Right ventricle myocardium inferior (tissue), 1 donor: ENCODE data around the gene RHOJ. TPM values are rescaled to one million over a fixed set of nuclear protein-coding genes. Genes with fewer than 3 reads are reported as not detected.
A peak's percentile ranks its signal among the peaks of the same experiment; 100 is the strongest.
"Not testable (repeated sequence)": the region's sequence is repeated elsewhere in the genome, so short reads cannot be mapped to it uniquely, and the experiment has no call there.

Source experiments
- ATAC-seq: fragments of 200-7000 bp; cut with Tn5 transposase; one replicate; pipeline ENCODE4 v1.9.1; 2020; ENCODE audit warnings: mild to moderate bottlenecking, moderate library complexity
- DNase-seq: peaks from one replicate; pipeline ENCODE4 v3.0.0; 2021; ENCODE audit errors: missing footprints
- intact Hi-C: fragments of 100-400 bp; cut with DNase I; formaldehyde crosslinking; loops from one replicate; pipeline ENCODE4 v1.11.0; 2022
- total RNA-seq: library from RNA; stranded (reverse); fragmentation: NEBNext Ultra II Directional; extraction: Animal tissue kit (Norgen Biotek cat#: 25700); gene quantifications from one replicate; pipeline ENCODE4 v1.2.1, GENCODE V29; 2021
- donor health status: DM: no; HTN: yes; CAD: no; lungs with severe emphysema.

RHOJ gene
- total RNA-seq, 1 donor from 2014 or later = 18.3 TPM

DNA sequence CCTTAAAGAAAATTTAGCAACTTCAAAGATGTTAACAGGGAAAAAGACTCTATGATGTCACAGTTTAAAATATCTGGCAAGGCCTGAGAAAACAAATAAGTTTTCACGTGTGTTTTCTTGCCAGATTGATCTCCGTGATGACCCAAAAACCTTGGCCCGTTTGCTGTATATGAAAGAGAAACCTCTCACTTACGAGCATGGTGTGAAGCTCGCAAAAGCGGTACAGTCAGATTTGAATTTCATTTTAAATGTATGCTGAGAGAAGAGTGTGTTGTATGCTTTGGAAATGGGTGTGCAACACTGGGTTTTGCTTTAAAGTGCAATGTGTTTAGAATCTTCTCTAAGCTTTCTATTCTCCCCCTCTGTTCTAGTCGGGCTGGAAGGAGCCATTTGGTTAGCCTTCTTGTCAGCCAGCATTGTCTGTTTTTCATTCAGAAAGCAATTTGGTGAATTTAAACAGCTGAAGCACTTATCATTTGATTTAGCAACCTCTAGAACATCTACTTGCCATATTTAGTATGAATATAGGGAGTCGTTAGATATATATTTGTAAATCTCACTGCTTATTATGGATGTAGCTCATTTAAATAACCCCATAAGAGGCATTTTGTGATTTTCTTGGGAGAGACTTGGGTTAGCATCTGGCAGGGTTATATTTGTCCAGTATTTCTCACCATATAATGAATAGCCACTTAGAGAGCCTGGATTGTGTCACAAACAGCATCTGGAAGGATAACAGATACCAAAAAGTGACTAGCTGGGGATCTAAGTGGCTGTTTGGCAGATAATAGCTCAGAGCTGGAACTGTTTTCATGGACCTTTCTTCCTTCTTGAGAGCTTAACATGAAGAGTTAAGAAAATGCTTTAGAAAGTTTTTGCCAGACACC, 79.0 kb downstream of the RHOJ start:
- peak; percentile 42 for ATAC-seq
- DNase-seq = no peak
- intact Hi-C loops = no loop called here

DNA sequence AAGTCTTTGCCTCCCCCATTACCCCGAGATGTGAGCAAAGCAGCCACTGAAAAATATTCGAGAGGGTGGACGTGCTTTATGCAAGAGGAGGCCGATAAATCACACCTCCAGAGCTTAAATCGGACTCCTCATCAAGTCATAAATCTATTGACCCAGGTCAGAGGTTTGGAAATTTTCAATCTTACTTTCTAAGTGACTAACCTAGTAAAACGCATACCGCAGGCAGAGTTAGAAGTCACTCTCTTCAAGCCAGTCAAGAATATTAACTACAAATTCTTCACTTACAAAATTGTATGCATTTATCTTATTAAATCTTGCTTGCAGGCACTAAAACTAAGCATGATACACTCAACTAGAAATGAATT, 79.6 kb downstream of the RHOJ start:
- no peak for ATAC-seq
- intact Hi-C loops = no loop called here
- no peak for DNase-seq

DNA sequence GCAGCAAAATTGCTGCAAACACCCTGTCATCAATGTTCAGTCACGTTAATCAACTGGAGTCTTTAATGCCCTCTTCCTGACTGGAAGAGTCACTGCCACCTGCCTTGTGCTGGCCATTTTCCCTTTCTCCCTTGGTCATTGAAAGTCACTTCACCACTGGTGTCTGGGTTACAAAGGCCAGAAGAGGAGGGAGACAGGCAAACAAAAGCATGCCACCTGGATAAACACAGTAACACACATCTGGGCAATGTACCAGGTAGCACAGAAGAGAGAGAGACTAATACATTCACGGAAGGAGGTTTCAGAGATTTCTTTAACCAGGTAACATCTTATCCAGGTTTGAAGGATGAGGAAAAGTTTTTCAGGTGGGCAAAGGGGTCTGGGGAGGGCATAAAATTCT, 81.8 kb downstream of the RHOJ start:
- intact Hi-C loops = no loop called here
- DNase-seq = no peak
- no peak for ATAC-seq

DNA sequence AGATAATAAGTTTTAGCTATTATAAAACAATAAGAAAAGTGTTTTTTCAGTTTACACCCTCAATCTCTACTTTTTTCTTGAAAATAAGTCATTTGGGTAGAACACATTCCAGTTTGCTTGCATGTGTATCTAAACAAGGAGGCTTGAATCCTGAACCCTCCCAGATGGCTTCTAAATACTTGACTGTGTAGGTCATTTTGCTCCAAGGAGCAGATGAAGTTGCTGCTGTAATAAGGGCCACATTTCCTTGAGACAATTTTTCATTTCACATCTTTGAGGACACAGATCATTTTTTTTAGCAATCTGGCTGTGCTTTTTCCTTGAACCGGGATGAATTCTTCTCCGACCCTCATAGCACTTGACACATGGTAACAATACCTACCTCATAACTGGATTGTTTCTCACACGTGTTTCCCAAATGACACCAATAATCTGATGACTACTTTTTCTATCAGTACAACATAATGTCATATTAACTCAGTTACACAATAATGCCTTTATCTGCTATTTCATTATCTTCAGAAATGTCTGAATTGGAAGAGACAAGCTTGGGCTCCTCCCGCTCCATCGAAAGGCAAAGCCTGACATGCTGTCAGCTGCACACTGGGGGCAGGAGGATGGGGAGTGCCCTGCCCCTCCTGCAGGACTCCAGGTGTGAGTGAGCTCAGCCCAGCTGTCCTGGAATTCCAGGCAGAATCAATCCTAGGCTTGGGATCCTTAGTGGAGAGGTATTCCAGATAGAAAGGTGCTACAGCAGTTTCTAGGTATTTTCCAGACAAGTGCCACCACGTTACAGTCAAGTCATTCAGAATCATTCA, 83.6 kb downstream of the RHOJ start:
- no peak for DNase-seq
- no peak for ATAC-seq
- intact Hi-C loops = no loop called here

DNA sequence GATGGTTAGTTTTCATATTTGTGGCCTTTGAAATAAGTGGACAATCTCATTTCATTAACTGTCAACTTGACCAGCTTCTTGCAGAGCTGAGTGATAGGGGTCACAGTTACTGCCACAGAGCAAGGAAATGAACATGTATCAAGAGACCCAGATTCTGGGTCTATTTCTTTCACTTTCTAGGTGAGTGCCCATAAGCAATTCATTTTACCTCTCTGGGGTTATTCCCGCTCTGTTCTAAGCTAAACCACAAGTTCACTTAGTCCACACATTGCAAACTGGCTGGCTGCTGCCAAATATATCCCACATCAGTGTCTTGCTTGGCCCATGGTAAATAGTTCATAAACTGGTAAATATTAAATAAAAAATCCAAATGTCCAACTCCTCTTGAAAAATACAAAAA, 84.6 kb downstream of the RHOJ start:
- intact Hi-C loops = no loop called here
- DNase-seq = no peak
- no peak for ATAC-seq

DNA sequence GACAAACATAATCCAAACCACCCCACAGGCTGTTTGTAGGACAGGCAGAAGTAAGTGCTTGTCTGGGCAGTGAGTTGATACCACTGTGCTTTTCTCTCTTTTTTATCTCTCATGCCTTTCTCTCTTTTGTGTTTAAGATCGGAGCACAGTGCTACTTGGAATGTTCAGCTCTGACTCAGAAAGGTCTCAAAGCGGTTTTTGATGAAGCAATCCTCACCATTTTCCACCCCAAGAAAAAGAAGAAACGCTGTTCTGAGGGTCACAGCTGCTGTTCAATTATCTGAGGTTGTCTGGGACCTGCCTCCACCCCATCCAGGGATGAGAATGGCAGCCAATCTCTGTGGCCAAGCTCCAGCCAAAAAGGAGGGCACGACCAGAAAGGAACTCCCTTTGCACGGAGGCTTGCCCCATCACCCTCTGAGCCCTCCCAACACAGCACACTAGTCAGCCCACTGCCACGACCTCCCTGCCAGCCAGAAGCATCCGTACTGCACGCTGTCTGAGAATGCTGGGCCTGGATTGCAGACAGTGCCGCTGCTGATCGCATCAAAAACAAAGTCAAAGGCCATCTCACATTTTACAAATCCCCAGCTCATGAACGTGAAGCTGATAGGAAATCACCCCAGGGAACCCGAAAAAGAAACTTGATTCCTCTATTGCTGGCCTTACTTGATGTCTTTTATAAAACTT, 86.6 kb downstream of the RHOJ start:
- ATAC-seq = peak; percentile 13
- intact Hi-C loops = no loop called here
- no peak for DNase-seq

DNA sequence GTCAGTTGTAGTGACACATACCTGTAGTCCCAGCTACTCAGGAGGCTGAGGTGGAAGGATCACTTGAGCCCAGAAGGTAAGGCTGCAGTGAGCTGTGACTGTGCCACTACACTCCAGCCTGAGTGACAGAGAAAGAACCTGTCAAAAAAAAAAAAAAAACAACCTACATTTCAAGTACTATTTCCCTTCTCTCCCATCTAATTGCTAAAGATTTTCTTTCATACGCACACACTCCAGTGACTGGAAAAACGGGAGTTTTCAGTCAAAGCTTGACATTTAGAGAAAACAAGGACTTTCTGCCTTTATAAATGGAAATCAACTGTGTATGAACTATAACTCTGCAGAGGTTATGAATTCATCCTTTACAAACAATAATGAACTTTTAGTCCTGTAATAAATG, 88.6 kb downstream of the RHOJ start:
- ATAC-seq = no peak
- intact Hi-C loops = no loop called here
- no peak for DNase-seq

DNA sequence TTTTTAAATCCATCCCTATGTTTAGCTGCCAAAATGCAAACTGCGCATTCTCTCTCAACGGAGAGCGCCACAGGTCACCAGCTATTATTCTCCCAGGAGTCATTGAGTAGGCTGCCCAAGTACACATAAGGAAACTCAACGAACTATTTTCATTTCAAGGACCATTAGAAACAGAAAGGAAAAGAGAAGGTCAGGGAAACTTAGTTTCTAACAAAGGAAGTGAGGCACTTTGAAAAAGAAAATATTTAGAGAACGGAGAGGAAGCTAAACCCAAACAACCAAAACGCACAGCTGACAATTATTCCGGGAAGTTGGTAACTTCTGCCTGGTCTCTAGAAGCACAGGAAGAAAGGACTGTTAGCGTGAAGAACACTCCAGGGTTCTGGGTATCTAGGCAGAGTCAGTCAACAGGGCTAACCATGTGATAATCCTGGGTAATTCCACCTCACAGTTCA, 91.0 kb downstream of the RHOJ start:
- DNase-seq = no peak
- ATAC-seq = no peak
- intact Hi-C loops = no loop called here

DNA sequence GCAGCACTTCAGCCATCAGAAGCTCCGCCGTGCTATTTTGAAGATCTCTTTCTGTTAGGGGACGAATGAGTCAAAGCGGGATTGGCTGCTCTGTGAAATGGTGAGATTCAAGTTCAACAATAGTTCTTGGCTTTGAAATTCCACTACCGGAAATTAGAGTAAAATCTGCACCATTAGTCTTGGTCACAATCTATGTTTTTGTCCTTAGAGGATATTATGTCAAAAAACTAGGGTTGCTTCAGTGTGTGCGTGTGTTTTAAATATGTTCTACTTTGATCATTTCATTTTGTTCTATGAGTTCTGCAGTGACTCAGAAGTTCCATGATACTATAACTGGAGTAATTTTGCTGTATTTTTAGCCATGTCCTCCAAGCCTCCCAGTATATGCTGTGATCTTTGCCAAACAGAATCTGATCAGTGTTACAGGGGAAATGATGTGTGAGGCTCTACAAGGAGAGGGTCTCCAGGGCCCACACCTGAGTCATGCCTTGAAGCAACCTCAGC, 91.9 kb downstream of the RHOJ start:
- no peak for ATAC-seq
- no peak for DNase-seq
- intact Hi-C loops = no loop called here

DNA sequence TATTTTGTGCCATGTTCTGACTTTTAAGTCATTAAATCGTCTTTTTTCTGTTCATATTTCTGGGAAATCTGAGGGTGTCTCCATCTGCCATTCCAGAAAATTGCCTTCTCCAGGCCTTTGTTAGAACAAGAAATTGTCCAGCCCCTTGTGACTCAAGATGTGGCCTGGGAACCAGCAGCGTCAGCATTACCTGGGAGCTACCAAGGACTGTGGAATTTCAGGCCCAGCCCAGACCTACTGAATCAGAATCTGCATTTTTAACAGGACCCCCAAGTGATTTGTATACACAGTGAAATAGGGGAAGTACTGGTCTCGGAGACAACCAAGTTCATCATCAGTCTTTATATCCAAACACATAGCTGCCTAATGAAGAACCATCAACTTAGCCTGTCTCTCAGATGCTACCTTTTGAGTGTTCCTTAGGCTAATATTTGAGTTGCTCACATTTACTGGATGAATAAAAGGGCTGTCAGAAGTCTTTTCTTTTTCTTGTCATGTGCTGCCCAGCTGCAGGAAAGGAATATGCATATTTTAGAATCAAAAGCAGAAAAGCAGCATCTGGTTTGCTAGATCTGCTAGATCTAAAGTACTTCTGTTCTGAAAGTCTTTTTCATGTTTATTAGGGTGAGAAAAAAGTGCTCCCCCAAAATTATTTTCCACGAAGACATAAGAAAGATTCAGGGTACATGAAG, 93.3 kb downstream of the RHOJ start:
- DNase-seq (no peak), ATAC-seq (no peak)
- intact Hi-C loops = no loop called here

DNA sequence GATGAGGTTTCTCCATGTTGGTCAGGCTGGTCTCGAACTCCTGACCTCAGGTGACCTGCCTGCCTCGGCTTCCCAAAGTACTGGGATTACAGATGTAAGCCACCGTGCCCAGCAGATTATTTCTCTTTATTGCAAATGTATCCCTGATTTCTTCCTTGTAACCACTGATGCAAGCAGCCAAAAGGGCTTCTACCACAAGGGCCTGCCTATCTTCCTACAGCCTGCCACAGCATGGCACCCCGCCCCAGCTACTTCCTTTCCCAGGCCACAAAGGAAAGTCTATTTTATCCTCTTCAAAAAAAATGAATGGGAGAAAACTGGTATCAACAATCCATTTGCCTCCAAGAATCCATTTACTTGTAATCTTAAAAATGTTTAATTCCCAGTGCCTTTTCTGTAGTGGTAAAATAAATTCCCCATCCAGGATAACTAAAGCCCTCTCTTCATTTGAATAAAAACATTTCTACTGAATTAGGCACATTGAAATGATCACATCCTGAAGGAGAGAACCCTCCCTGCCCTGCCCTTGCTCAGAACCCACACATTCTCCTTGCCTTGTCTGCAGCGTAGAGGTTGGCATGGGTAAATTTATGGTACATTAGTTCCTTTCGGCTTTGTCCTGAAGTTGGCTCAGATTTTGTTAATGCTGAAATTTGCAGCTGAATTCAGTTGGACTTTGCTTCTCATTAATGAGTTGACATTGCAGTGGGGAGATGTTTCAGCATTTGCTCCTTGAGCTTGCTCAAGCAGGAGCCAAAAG, 95.3 kb downstream of the RHOJ start:
- intact Hi-C loops = no loop called here
- DNase-seq (no peak), ATAC-seq (no peak)

DNA sequence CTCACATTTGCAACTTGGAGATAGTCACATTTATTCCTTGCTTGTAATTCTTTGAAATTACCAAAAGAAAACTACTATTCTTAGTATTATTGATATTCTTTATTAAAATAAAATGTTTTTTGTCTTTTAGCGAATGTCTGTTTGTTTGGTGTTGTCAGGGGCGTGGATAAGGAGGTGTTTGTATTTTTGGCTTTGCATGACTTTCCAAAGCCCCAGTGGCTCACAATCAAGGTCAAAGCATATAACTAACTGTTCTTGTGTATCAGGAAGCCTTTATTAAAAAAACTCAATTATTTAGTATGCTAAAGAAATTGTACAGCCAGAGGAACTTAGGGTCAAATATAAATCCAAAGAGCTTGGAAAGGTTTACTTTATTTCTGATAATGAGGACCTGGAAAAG, 96.6 kb downstream of the RHOJ start:
- DNase-seq (no peak), ATAC-seq (no peak)

DNA sequence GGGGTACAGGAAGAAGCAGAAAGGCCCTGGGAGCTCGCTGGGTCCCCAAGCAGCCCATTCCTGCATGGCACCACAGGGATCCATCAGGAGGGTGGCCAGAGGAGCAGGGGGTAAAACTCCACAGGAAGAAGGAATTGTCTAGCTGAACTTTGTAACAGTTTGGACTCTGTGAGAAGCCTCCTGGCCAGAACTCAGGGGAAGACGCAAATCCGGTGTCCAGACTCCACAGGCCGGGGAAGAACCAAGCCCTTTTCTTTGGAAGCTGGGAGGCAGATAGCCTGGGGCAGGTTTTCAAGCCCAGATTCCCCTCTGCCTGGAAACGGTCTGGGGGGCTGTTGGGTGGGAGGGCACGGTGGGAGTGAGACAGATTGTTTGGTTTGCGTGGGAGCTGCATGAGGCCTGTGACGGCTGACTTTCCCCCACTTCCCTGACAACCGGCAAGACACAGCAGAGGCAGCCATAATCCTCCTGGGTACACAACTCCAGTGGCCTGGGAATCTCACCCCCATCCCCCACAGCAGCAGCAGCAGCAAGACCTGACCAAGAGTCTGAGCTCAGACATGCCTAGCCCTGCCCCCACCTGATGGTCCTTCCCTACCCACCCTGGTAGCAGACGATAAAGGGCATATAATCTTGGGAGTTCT, 97.8 kb downstream of the RHOJ start:
- no peak for DNase-seq
- intact Hi-C loops = no loop called here
- no peak for ATAC-seq

More for the DNA sequence above, 96.6 kb downstream of the RHOJ start:
- intact Hi-C loops = no loop called here

DNA sequence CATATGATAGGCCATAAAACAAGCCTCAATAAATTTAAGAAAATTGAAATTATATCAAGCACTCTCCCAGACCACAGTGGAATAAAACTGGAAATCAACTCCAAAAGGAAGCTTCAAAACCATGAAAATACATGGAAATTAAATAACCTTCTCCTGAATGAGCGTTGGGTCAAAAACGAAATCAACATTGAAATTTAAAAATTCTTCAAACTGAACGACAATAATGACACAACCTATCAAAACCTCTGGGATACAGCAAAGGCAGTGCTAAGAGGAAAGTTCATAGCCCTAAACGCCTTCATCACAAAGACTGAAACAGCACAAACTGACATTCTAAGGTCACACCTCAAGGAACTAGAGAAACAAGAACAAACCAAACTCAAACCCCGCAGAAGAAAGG, 100.2 kb downstream of the RHOJ start:
- ATAC-seq, intact Hi-C loops, DNase-seq: not testable (repeated sequence)

DNA sequence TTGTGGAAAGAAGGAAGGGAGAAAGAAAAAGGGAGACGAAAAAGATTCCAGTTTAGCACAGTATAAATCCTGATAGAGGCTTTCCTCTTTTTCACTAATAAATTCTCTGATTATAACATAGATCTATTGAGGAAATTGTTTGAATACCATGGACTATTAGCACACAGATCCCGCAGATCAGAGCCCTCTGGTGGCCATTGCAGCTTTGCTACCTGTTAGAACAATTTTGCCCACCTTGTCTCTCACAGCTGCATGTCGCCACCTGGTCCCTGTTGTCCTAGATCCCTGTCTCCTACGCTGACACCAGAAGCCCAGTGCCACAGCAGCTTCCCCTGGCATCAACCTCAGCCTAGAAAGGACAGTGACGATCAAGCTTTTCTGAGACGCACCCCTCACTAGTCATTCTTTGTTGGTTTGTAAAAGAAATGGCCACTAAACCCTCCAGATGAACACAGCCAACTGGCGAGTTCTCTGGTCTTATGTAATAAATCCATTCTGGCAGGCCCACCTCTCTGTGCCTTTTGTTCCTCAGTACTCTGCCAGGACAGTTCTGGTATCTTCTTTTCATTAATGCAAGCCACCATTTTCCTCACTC, 104.6 kb downstream of the RHOJ start:
- ATAC-seq = no peak
- intact Hi-C loops = no loop called here

DNA sequence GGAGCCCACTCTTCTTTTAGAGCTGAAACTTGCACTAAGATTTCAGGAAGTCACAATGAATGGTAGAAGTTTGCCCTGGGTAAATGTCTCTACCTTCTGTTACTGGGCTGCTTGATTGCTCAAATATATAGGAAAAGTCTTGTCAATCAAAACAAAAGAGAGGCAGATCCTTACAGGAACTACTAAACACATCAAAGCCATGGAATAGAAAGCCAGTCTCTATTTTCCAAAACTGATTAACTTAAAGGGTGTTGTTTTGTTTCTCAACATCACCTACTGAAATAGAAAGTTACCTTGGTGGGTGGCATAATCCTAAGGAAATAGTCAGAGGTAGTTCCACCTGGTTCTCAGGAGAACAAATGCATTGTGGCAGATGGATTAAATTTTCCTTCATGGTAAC, 114.6 kb downstream of the RHOJ start, which contains the start of gene GPHB5:
Gene GPHB5, minus strand, starts transcription at position 101 of the 400 bp plus-strand sequence. CDS start 1,086 bp downstream, outside the sequence.
- ATAC-seq (no peak), DNase-seq (no peak)
- intact Hi-C loops = no loop called here

More for the DNA sequence above, 104.6 kb downstream of the RHOJ start:
- DNase-seq = no peak

DNA sequence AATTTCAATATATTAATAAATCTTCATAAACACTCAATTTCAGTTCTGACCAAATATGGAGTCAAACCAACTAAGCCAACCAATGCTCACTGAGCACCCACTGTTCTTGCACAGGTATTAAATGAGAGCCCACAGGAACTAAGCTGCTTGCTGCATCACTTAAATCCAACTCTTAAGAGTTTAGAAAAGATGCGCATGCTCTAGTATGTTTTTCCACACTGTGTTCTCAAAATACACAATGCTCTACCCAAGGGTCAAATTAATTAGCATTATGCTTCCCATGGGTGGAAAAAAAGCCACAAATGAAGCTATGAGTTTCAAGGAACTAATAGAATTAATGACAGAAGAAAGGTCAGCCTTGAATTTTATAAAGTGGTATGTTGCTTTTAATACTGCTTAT, 118.2 kb downstream of the RHOJ start:
- ATAC-seq (no peak), DNase-seq (no peak)
- intact Hi-C loops = no loop called here
